Fibroblast of villous mesenchyme (primary cell): ENCODE measurements around the gene ADCY10. TPM values are rescaled to one million over a fixed set of nuclear protein-coding genes. Genes with fewer than 3 reads are reported as not detected.

Experiments
- DNase-seq: peaks from one replicate; pipeline ENCODE4 v3.0.0-alpha.2; 2010; ENCODE audit warnings: low read depth
- H3K4me3 ChIP-seq: 2 replicates; pipeline ENCODE4 v1.5.1; 2011; ENCODE audit warnings: low read depth, mild to moderate bottlenecking, low read length
- CTCF ChIP-seq: IDR thresholded peaks from 2 replicates; pipeline ENCODE4 v1.5.1; 2012; ENCODE audit warnings: low read depth, mild to moderate bottlenecking, low read length; ENCODE audit not compliant: insufficient read depth
- total RNA-seq: library from RNA; depleted of rRNA; stranded (reverse); fragments of >200 nt; gene quantifications from 2 replicates; pipeline ENCODE4 v1.2.3, GENCODE V29; 2012

Gene ADCY10
- total RNA-seq, 1 donor, result under 0.01 TPM

- TF ChIP-seq CTCF, result no peak
These were observed 1.6 kb upstream of the ADCY10 start for GRCh38 chr1:167915569-167915968.

GRCh38 chr1:167912294-167912693 lies 1.6 kb downstream of the ADCY10 start:
- no peak for TF ChIP-seq CTCF

More at GRCh38 chr1:167915569-167915968, 1.6 kb upstream of the ADCY10 start:
- no peak for DNase-seq
- H3K4me3 ChIP-seq, result no peak overlapping the region

GRCh38 chr1:167911413-167911812 lies 2.5 kb downstream of the ADCY10 start:
- no peak overlapping the region for H3K4me3 ChIP-seq
- DNase-seq, result no peak
- no peak for TF ChIP-seq CTCF

More at GRCh38 chr1:167912294-167912693, 1.6 kb downstream of the ADCY10 start:
- DNase-seq, result no peak
- H3K4me3 ChIP-seq, result no peak overlapping the region

GRCh38 chr1:167910530-167910929 lies 3.4 kb downstream of the ADCY10 start:
- DNase-seq, result no peak
- no peak for TF ChIP-seq CTCF
- H3K4me3 ChIP-seq, result no peak overlapping the region

- TF ChIP-seq CTCF, result no peak
- DNase-seq, result no peak
- no peak overlapping the region for H3K4me3 ChIP-seq
These were observed 4.2 kb downstream of the ADCY10 start for GRCh38 chr1:167909691-167910180.

GRCh38 chr1:167905671-167906070 lies 8.3 kb downstream of the ADCY10 start:
- DNase-seq, result no peak
- no peak for TF ChIP-seq CTCF

GRCh38 chr1:167905182-167905581 lies 8.8 kb downstream of the ADCY10 start:
- peak; percentile 56 for DNase-seq
- no peak for TF ChIP-seq CTCF
- no peak overlapping the region for H3K4me3 ChIP-seq

More at GRCh38 chr1:167905671-167906070, 8.3 kb downstream of the ADCY10 start:
- H3K4me3 ChIP-seq, result no peak overlapping the region
